GM13977 (cell line): ENCODE measurements around the gene LSS.

Experiments
- DNase-seq: peaks from one replicate; pipeline ENCODE4 v3.0.0; 2012; ENCODE audit warnings: low spot score
- CTCF ChIP-seq: IDR thresholded peaks from 2 replicates; pipeline ENCODE4 v1.5.1; 2012; ENCODE audit warnings: mild to moderate bottlenecking, control low read depth; ENCODE audit not compliant: insufficient read depth; ENCODE audit errors: extremely low read depth, missing control alignments
- in situ Hi-C: fragments of 300-500 bp; cut with MboI; formaldehyde crosslinking; loops from one replicate; pipeline ENCODE4 v1.12.0; 2022; ENCODE audit warnings: low sequenced_read_pairs, low pct_unique_long_range_greater_than_20kb, mixed read lengths, inconsistent platforms; ENCODE audit not compliant: unreplicated experiment

LSS gene

GRCh38 chr21:46254208-46254975, 25.8 kb upstream of the LSS start:
- DNase-seq: peak; percentile 65
- in situ Hi-C loops: no loop called here
- no peak for TF ChIP-seq CTCF

GRCh38 chr21:46253610-46254124, 25.1 kb upstream of the LSS start:
- in situ Hi-C loops: no loop called here
- TF ChIP-seq CTCF: no peak
- DNase-seq: no peak

GRCh38 chr21:46252840-46253239, 24.3 kb upstream of the LSS start:
- in situ Hi-C loops: no loop called here
- no peak for TF ChIP-seq CTCF
- no peak for DNase-seq

GRCh38 chr21:46250146-46250725, 21.7 kb upstream of the LSS start:
- no peak for DNase-seq
- TF ChIP-seq CTCF: no peak
- in situ Hi-C loops: no loop called here

GRCh38 chr21:46248827-46249226, 20.3 kb upstream of the LSS start:
- TF ChIP-seq CTCF: no peak
- in situ Hi-C loops: no loop called here
- DNase-seq: no peak

GRCh38 chr21:46248422-46248782, 19.8 kb upstream of the LSS start:
- in situ Hi-C loops: no loop called here
- TF ChIP-seq CTCF: no peak
- DNase-seq: no peak
